GM12865 (cell line): ENCODE measurements around the gene ELF2.
"Not testable (repeated sequence)": the region's sequence is repeated elsewhere in the genome, so short reads cannot be mapped to it uniquely, and the experiment has no call there.

Experiments used
- DNase-seq: peaks from one replicate; pipeline ENCODE4 v3.0.0; 2010; ENCODE audit warnings: low read depth
- H3K4me3 ChIP-seq: 2 replicates; pipeline ENCODE4 v1.5.1; 2011; ENCODE audit warnings: mild to moderate bottlenecking, low read depth, low read length, control low read depth
- CTCF ChIP-seq: IDR thresholded peaks from 2 replicates; pipeline ENCODE4 v1.5.1; 2011; ENCODE audit warnings: low read length, control low read depth, low read depth, inconsistent platforms; ENCODE audit not compliant: insufficient read depth; ENCODE audit errors: missing control alignments

The ELF2 gene

DNA sequence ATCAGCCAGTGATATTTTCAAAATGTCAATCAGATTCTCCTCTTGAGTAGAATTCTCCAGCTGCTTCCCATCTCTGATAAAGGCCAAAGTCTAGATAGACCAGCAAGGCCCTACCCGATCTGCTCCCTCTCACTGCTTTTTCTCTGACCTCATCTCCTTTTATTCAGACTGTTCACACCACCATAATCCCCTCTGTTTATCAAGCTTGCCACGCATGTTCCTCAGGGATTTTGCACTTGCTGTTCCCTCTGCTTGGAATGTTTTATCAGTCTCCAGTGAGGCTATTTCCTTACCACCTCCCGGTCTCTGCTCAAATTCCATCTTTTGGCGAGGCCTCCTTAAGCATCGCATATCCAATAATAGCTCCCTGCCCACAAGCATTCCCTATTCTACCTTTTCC, 141.4 kb downstream of the ELF2 start:
- no peak for TF ChIP-seq CTCF
- H3K4me3 ChIP-seq = no peak overlapping the region

DNA sequence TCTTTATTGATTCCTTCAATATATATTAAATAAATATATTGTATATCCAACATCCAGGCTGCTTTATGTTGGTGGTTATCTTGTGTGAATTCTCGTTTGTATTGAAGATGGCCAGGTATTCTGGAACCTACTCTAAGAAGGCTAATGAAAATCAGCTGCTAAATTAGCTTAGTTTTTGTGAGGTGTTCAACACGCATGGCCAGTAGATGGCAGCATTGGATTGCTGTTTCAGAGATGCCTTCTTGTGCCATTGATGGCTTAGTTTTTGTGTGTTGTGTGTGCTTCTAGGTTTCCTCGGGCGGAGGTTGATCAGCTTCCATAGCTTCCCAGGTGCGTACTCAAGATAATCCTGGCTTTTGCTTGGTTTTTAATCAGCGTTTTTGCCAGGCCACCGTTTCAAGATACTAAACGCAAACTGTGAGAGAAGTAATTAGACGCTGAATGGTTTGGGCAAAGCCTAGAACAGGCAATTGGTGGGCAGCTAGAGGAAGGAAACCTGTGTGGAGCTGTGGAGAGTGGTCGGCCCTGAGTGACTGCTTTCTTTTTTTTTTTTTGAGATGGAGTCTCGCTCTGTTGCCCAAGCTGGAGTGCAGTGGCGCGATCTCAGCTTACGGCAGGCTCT, 146.3 kb downstream of the ELF2 start:
- H3K4me3 ChIP-seq = no peak overlapping the region
- TF ChIP-seq CTCF = peak; percentile 79

More for the DNA sequence above, 141.4 kb downstream of the ELF2 start:
- DNase-seq = no peak

GRCh38 chr4:139029866-139030363, 147.1 kb downstream of the ELF2 start:
- not testable (repeated sequence) for H3K4me3 ChIP-seq, DNase-seq

More for the DNA sequence above, 146.3 kb downstream of the ELF2 start:
- peak; percentile 86 for DNase-seq

- TF ChIP-seq CTCF = no peak
- no peak for DNase-seq
- H3K4me3 ChIP-seq = no peak overlapping the region
Measured at GRCh38 chr4:139028191-139028661, 148.8 kb downstream of the ELF2 start.

- no peak overlapping the region for H3K4me3 ChIP-seq
- TF ChIP-seq CTCF = no peak
- no peak for DNase-seq
Measured at GRCh38 chr4:139027776-139028175, 149.2 kb downstream of the ELF2 start.

DNA sequence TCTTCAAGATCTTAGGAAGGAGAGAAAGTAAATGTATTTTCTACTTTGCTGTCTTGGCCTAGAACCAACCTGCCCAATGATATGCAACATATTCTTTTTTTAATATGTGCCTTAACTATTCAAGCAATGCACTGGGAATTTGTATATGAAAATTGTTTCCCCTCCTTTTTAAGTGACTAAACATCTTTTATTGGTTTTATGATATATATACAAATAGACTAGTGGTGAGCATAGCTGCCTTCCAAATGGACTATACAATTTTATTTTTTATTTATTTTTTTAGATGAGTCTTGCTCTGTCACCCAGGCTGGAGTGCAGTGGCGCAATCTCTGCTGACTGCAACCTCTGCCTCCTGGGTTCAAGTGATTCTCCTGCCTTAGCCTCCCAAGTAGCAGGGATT, 151.2 kb downstream of the ELF2 start:
- H3K4me3 ChIP-seq = no peak overlapping the region
- no peak for DNase-seq
- no peak for TF ChIP-seq CTCF

DNA sequence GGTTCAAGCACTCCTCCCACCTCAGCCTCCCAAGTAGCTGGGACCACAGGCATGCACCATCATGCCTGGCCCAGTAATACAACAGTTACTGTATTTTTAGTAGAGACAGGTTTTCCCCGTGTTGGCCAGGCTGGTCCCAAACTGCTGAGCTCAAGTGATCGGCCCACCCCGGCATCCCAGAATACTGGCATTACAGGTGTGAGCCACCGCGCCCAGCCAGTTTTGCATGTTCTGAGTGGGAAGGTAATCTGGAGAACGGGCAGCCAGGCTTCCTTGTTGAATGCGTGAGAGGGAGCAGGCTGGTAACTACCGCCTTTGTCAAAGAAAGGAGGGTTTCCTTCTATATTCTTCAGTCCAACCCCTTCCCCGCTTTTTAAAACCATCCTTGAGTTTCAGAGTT, 152.3 kb downstream of the ELF2 start:
- no peak for DNase-seq
- no peak for TF ChIP-seq CTCF
- no peak overlapping the region for H3K4me3 ChIP-seq
